NCI-H524 treated with DMSO at 0.1 percent for 48 hours (cell line): ENCODE results near the gene BTG1.
A peak's percentile ranks its signal among the peaks of the same experiment; 100 is the strongest.

Source experiments
- DNase-seq: peaks from one replicate; lab custom pipeline; 2025; lab: John Stamatoyannopoulos, UW

The BTG1 gene

DNA sequence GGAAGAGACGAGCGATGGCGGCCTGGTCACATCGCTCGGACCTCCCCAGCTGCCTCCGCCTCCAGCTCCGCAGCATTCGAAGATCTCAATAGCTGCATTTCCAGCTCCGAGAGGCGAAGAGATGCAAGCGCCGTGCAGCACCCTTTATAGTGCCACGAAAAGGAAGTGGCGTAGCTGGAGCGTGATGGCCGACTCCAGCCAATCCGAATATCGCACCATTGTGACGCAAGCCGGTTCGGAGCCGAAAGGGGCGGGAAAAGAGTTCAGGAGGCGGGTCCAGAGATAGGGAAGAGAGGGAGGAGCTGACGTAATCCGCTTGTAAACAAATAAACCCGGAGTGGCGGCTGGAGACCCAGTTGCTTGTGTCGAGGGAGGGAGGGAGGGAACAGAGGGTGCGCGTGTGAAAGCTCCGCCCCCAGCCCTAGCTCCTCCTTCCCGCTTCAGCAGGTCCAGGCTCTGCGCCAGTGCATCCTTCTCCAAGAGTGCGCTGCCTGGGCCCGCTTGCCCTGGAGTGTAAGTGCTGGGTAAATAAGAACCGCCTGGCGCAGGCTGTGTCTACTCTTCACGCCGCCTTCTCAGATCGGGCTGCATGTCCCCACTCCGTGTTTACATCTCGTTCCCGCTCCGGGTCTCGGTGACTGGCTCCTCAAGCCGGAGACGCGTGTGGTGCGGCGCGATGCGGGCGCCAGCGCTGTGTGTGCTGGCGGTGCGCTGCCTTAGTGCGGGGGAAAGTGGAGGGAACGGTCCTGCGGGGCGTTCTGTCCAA lies at the start of gene BTG1:
TSS of gene BTG1 (minus strand) at position 116 of the 766 bp plus-strand sequence. CDS start 311 bp downstream, outside the sequence.
- DNase-seq, result peak; percentile 95

DNA sequence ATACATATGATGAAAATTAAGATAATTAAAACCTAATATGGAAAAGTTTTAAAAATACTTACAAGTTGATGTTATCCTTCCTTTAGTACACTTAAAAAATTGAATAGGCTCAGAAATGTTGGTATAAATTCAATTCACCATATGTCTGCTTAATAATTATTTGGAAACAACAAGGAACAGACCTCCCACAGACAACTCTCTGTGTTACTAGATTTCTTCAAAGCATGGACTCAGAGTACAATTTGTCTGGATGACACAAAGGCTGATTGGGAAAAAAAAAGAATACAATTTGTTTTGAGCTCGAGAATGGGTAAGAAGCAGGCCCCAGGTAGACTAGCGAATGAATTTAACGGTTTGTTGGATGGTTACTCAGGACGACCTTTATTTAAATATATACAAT lies 48.9 kb upstream of the BTG1 start:
- no peak for DNase-seq

GRCh38 chr12:92193846-92194245 lies 48.2 kb upstream of the BTG1 start:
- DNase-seq, result peak; percentile 76

DNA sequence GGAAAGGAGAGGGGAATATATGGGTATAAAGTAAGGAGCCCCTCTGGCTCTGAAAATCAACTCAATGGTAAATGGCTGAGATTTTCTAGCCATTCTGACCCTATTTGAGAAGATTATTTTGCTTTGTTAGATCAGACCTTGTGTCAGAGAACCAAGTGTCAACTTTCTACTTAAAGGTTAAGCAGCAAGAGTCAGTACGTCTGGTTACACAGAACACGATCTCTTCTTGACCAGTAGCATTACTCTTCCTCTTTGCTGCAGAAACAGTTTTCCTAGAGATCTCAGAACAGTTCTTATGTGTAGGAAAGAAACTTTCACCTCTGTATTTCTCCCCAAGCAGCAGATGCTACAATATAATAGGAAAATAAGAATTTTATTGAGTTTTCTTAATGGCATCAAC lies 47.4 kb upstream of the BTG1 start:
- no peak for DNase-seq

DNA sequence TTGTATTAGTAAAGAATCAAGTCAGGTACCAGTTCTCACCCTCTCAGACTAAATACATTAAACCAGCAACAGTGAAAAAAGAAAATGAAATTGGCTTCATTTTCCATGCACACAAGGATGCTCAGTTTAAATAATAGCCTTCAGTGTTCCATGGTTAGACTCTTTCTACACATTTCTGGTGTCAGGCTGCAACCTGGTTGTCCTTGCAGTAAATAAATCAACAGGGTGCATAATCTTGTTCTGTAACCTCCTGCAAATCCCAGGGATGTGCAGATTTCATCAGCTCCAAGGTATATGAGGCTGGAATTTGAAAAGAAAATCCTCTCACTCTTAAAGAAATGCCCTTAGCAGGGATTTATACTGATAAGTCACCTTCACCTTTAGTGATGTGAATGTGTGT lies 46.7 kb upstream of the BTG1 start:
- no peak for DNase-seq

GRCh38 chr12:92191061-92191460 lies 45.4 kb upstream of the BTG1 start:
- DNase-seq, result no peak

DNA sequence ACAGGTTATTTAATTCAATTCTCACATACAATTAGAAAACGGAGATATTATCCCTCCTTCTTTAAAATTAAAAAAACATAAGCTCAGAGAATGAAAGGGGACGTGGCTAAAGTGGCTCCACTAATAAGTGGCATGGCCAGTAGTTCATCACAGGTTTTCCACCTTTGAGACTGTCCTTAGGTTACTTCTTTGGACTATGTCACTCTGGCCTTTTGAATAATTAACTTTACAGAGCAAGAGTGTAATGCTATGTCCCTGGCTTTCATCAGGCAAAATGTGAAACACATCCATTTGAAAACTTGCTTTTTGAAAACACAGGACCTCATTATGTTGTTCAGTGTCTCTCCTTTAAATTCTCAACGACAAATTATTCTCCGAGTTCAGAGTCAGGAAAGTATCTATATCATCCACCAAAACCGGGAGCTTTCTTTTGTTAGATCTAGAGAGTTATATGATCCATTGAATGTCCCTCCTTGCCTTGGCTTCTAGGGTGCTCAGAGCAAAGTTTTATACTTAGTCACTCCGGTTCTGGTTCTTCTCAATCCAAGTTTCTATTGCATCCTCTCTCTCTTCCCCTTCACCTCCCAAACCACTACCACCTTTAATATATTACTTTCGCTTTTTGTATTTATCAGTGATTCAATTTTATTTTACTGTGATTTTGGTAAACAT lies 43.0 kb upstream of the BTG1 start:
- no peak for DNase-seq

GRCh38 chr12:92186038-92186470 lies 40.4 kb upstream of the BTG1 start:
- no peak for DNase-seq

GRCh38 chr12:92185052-92185451 lies 39.4 kb upstream of the BTG1 start:
- no peak for DNase-seq

- no peak for DNase-seq
These were observed 37.9 kb upstream of the BTG1 start for GRCh38 chr12:92183575-92183974.

GRCh38 chr12:92178340-92178739 lies 32.7 kb upstream of the BTG1 start:
- no peak for DNase-seq

- DNase-seq, result no peak
These were observed 31.0 kb upstream of the BTG1 start for GRCh38 chr12:92176646-92177045.

DNA sequence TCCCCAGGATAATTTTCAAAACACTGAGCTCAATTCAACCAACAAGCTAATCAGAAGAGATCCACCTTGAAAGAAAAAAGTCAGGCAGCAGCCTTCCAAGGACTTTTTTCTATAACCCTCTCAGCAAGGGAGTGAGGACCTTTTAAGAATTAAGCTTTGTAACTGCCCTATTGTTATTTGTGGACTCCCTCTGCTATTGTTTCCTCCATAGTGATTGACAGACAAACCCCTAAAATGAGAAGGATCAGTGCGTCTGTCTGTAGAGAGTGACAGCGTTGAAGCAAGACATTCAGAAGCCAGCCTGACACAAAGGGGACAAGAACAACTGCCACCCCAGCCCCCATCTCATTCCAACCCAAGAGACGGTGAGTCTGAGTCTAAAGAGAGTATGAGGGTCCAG lies 30.3 kb upstream of the BTG1 start:
- DNase-seq, result no peak

DNA sequence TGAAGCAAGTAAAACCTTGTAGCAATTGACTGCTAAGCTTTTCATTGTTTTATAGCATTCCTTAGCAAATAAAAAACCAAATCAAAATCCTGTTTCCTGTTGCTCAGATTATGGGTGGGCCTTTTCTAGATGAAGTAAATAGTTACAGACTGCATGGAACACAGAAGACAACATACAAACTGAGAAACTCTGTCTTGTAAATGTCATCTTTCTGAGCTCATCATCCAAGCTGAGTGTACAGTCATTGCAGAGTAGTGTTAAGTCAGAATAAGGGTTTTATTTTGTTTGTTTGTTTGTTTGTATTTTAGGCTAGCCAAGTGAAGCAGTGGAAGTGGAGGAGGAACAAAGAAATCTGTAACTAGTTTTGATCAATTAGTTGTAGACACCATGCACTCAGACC lies 24.4 kb upstream of the BTG1 start:
- DNase-seq, result no peak

- no peak for DNase-seq
These were observed 21.4 kb upstream of the BTG1 start for GRCh38 chr12:92167075-92167474.

GRCh38 chr12:92164712-92165111 lies 19.1 kb upstream of the BTG1 start:
- no peak for DNase-seq

DNA sequence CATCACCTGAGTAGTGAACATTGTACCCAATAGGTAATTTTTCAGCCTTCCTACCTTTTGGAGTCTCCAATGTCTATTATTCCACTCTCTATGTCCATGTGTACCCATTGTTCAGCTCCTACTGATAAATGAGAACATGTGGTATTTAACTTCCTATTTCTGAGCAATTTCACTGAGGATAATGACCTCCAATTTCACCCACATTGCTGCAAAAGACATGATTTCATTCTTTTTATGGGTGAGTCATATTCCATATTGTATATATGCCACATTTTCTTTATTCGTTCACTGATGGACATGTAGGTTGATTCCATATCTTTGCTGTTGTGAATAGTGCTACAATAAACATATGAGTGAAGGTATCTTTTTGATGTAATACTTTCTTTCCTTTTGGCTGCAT lies 16.4 kb upstream of the BTG1 start:
- DNase-seq, result no peak

DNA sequence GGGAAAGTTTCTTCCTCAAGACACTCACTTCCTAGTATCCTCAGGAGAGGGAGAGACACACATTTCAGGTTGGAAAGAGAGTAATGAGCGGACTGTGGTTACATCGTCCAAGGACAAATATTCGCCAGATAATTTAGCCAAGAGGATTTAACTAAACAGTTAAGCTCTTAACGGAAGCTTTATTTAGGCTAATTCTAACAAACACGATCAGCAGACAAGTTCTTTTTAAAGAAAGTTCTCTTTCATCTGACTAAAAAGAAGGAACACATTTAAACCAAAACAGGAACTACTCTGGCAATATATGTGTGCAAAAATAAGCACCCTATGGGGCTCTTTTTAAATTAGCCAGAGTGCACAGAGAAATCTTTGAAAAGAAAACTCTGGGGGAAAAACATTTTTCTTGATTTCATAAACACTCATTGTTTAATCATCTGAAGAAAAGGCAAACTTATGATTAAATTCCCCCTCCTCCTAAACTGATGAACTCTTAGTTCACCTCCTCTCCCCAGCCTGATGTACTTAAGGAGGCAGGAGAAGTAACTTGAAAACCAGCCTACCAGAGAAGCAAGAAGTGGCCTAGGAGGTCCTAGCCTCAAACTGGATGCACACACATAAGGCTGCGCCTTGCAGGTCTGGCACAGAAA lies 13.3 kb upstream of the BTG1 start:
- DNase-seq, result no peak

DNA sequence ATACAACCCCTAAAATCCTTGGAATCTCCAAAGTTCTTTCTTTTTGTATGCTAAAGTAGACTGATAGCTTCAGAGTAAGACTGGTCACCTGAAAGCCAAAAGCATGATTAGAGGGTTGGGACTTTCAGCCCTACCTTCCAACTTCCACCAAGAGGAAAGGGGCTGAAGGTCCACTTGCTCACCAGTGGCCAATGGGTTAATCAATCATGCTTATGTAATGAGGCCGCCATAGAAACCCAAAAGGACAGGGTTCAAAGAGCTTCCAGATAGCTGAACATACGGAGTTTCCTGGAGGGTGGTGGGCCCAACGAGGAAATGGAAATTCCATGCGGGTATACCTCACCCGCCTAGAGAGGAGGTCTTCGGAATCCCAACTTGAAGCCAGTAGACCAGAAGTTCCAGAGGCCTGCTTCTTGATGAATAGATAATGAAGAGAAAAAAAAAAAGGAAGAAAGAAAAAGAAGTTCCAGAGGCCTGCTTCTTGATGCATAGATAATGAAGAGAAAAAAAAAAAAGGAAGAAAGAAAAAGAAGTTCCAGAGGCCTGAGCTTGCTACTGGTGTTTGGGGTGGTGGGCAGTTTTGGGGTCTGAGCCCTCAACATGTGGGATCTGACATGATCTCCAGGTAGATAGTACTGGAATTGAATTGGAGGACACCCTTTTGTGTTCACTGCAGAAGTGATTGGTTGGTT lies 11.2 kb upstream of the BTG1 start:
- DNase-seq, result no peak

GRCh38 chr12:92156139-92156538 lies 10.5 kb upstream of the BTG1 start:
- DNase-seq, result no peak

DNA sequence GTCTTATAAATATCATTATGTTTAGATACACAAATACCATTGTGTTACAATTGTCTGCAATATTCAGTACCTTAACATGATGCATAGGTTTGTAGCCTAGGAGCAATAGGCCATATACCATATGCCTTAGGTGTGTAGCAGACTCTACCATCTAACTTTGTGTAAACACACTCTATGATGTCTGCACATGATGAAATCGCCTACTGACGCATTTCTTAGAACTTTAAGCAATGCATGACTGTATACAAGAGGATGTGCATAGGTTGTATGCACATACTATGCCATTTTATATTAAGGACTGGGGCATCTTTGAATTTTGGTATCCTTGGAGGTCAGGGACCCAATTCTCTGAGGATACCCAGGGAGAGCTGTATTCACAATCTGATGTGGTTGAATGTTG lies 10.1 kb upstream of the BTG1 start:
- no peak for DNase-seq

- DNase-seq, result no peak
These were observed 6.3 kb upstream of the BTG1 start for GRCh38 chr12:92151916-92152315.

DNA sequence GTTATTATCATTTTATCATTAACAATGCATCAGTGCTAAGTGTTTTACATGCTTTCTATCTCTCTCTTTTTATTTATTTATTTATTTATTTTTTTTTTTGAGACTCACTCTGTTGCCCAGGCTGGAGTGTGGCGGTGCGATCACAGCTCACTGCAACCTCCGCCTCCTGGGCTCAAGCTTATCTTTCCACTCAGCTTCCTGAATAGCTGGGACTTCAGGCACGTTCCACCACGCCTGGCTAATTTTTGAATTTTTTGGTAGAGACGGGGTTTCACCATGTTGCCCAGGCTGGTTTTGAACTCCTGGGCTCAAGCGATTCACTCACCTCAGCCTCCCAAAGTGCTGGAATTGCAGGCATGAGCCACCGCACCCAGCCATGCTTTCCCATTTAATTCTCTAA lies 3.9 kb upstream of the BTG1 start:
- no peak for DNase-seq
